WTC11 (cell line): ENCODE measurements around the gene GUCY1B1. TPM values are rescaled to one million over a fixed set of nuclear protein-coding genes. Genes with fewer than 3 reads are reported as not detected.

ENCODE experiments used
- ATAC-seq: fragments of 200-7000 bp; cut with Tn5 transposase; 2 replicates; pipeline ENCODE4 v1.10.0; 2021; ENCODE audit warnings: mild to moderate bottlenecking, moderate library complexity
- CTCF ChIA-PET: fragments of 300-600 bp; sonication (Branson Sonifier 250); formaldehyde crosslinking; loops from one replicate; lab custom pipeline; 2021; ENCODE audit warnings: antibody characterized with exemption; lab: Charles Lee
- POLR2A ChIA-PET: fragments of 350-600 bp; sonication (Branson Sonifier 250); formaldehyde crosslinking; loops from one replicate; lab custom pipeline; 2021; ENCODE audit warnings: antibody characterized with exemption; lab: Charles Lee
- DNase-seq: peaks from one replicate; pipeline ENCODE4 v3.0.0; 2021; ENCODE audit warnings: low spot score
- H3K27ac Mint-ChIP-seq: 2 replicates; pipeline ENCODE4 v1.8.0; 2021; ENCODE audit warnings: mixed read lengths
- H3K27me3 Mint-ChIP-seq: 2 replicates; pipeline ENCODE4 v1.8.0; 2021; ENCODE audit warnings: low read depth, mild to moderate bottlenecking, moderate library complexity, mixed read lengths
- H3K36me3 Mint-ChIP-seq: 2 replicates; pipeline ENCODE4 v1.8.0; 2021; ENCODE audit warnings: mixed read lengths
- H3K4me1 Mint-ChIP-seq: 2 replicates; pipeline ENCODE4 v1.8.0; 2022; ENCODE audit warnings: mixed read lengths
- H3K4me3 Mint-ChIP-seq: 2 replicates; pipeline ENCODE4 v1.8.0; 2021; ENCODE audit warnings: mild to moderate bottlenecking, moderate library complexity, mixed read lengths
- H3K9me3 Mint-ChIP-seq: 2 replicates; pipeline ENCODE4 v1.8.0; 2021; ENCODE audit warnings: mixed read lengths
- ATF1 ChIP-seq: sonication (generic); formaldehyde crosslinking; IDR thresholded peaks from 2 replicates; pipeline ENCODE4 v1.8.1; 2023; ENCODE audit warnings: mild to moderate bottlenecking, moderate library complexity, missing genetic modification reagents
- CBFB ChIP-seq: sonication (generic); formaldehyde crosslinking; IDR thresholded peaks from 2 replicates; pipeline ENCODE4 v1.8.1; 2022; ENCODE audit warnings: mild to moderate bottlenecking, low read depth, missing genetic modification reagents
- CDX4 ChIP-seq: fragments of 250-450 bp; sonication (Bioruptor Pico); IDR thresholded peaks from 2 replicates; pipeline ENCODE4 v1.9.0; 2021; ENCODE audit warnings: moderate library complexity, mild to moderate bottlenecking, inconsistent platforms, borderline replicate concordance
- CREM ChIP-seq: sonication (generic); formaldehyde crosslinking; IDR thresholded peaks from 2 replicates; pipeline ENCODE4 v1.8.1; 2022; ENCODE audit warnings: mild to moderate bottlenecking, missing genetic modification reagents, moderate library complexity
- CTCF ChIP-seq: fragments of 200-600 bp; IDR thresholded peaks from 2 replicates; pipeline ENCODE4 v1.8.0; 2022; ENCODE audit warnings: antibody characterized with exemption
- EMX1 ChIP-seq: fragments of 250-450 bp; sonication (Bioruptor Pico); IDR thresholded peaks from 2 replicates; pipeline ENCODE4 v1.8.0; 2021; ENCODE audit warnings: mild to moderate bottlenecking
- ESRRA ChIP-seq: sonication (generic); formaldehyde crosslinking; IDR thresholded peaks from 2 replicates; pipeline ENCODE4 v1.8.1; 2022; ENCODE audit warnings: mild to moderate bottlenecking, missing genetic modification reagents, borderline replicate concordance
- TEAD1 ChIP-seq: sonication (generic); formaldehyde crosslinking; IDR thresholded peaks from 2 replicates; pipeline ENCODE4 v1.8.0; 2022; ENCODE audit warnings: mild to moderate bottlenecking, missing genetic modification reagents
- ZNF138 ChIP-seq: sonication (generic); formaldehyde crosslinking; conservative IDR thresholded peaks from 2 replicates; pipeline ENCODE4 v1.8.1; 2022; ENCODE audit warnings: mild to moderate bottlenecking, moderate library complexity, missing genetic modification reagents
- ZNF423 ChIP-seq: fragments of 250-450 bp; sonication (Bioruptor Pico); IDR thresholded peaks from 2 replicates; pipeline ENCODE4 v2.1.2; 2022; ENCODE audit warnings: mild to moderate bottlenecking, moderate library complexity
- total RNA-seq: library from RNA; stranded (reverse); gene quantifications from 3 replicates; pipeline ENCODE4 v1.2.3, GENCODE V29; 2021
- TF ChIP-seq, protein P1 (sequence below): sonication (generic); formaldehyde crosslinking; IDR thresholded peaks from 2 replicates; pipeline ENCODE4 v1.8.0; 2022; ENCODE audit warnings: mild to moderate bottlenecking, missing genetic modification reagents
- TF ChIP-seq, protein P2 (sequence below): sonication (generic); formaldehyde crosslinking; IDR thresholded peaks from 2 replicates; pipeline ENCODE4 v1.8.1; 2022; ENCODE audit warnings: mild to moderate bottlenecking, moderate library complexity, missing genetic modification reagents
- TF ChIP-seq, protein P3 (sequence below): sonication (generic); formaldehyde crosslinking; conservative IDR thresholded peaks from 2 replicates; pipeline ENCODE4 v1.8.1; 2023; ENCODE audit warnings: mild to moderate bottlenecking, low read depth, missing genetic modification reagents, moderate library complexity
- TF ChIP-seq, protein P4 (sequence below): sonication (generic); formaldehyde crosslinking; IDR thresholded peaks from 2 replicates; pipeline ENCODE4 v1.8.0; 2022; ENCODE audit warnings: mild to moderate bottlenecking, missing genetic modification reagents

The GUCY1B1 gene
- total RNA-seq, 1 experiment from 2014 or later = 12.7 TPM

- TF ChIP-seq ZNF138 (CRISPR knock-in tag) (no peak), TEAD1 (CRISPR knock-in tag) (no peak), CBFB (no peak), CREM (CRISPR knock-in tag) (no peak), ESRRA (CRISPR knock-in tag) (no peak)
Measured at GRCh38 chr4:155741546-155741945, 17.3 kb upstream of the GUCY1B1 start (continued).

GRCh38 chr4:155742310-155743015 lies 16.4 kb upstream of the GUCY1B1 start:
- peaks cover 25% of the 10 kb centered on the region for H3K9me3 Mint-ChIP-seq
- CTCF ChIA-PET = no interaction called here
- ATAC-seq = peak; percentile 83
- no peak for DNase-seq
- no peak overlapping the region for H3K4me3 Mint-ChIP-seq
- H3K27me3 Mint-ChIP-seq = no peaks in the 10 kb centered on the region; the same call in 1 of the 2 replicates
- H3K4me1 Mint-ChIP-seq = peaks cover 23% of the 10 kb centered on the region
- POLR2A ChIA-PET = no interaction called here
- H3K36me3 Mint-ChIP-seq = no peaks in the 10 kb centered on the region
- H3K27ac Mint-ChIP-seq = no peak overlapping the region
- TF ChIP-seq, protein P1, sequence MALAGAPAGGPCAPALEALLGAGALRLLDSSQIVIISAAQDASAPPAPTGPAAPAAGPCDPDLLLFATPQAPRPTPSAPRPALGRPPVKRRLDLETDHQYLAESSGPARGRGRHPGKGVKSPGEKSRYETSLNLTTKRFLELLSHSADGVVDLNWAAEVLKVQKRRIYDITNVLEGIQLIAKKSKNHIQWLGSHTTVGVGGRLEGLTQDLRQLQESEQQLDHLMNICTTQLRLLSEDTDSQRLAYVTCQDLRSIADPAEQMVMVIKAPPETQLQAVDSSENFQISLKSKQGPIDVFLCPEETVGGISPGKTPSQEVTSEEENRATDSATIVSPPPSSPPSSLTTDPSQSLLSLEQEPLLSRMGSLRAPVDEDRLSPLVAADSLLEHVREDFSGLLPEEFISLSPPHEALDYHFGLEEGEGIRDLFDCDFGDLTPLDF (CRISPR knock-in tag) = no peak
- peak; percentile 17; the same call in 1 of the 2 replicates for TF ChIP-seq CTCF

DNA sequence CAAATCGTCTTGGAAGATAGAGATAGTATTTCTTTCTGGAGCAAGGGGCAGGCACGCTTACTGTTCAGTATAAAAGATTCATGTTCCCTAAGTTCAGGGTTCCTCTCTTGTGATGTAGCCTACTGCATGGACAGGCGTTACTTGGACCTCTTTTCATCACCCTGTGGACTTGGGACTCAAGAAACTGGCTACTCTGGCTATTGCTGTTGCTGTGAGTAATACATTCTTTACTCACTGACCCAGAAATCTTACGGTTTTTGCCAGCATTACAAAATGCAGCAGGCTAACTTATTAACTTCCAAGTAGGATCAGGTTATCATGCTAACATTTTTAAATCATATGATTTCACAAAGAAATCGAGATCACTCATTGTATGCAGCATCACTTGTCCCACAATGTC lies 12.8 kb upstream of the GUCY1B1 start:
- TF ChIP-seq ATF1 (no peak), CDX4 (no peak), EMX1 (CRISPR knock-in tag) (no peak), ZNF423 (CRISPR knock-in tag) (no peak)
- TF ChIP-seq, protein P2, sequence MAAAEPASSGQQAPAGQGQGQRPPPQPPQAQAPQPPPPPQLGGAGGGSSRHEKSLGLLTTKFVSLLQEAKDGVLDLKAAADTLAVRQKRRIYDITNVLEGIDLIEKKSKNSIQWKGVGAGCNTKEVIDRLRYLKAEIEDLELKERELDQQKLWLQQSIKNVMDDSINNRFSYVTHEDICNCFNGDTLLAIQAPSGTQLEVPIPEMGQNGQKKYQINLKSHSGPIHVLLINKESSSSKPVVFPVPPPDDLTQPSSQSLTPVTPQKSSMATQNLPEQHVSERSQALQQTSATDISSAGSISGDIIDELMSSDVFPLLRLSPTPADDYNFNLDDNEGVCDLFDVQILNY (CRISPR knock-in tag) = no peak
- TF ChIP-seq, protein P3, sequence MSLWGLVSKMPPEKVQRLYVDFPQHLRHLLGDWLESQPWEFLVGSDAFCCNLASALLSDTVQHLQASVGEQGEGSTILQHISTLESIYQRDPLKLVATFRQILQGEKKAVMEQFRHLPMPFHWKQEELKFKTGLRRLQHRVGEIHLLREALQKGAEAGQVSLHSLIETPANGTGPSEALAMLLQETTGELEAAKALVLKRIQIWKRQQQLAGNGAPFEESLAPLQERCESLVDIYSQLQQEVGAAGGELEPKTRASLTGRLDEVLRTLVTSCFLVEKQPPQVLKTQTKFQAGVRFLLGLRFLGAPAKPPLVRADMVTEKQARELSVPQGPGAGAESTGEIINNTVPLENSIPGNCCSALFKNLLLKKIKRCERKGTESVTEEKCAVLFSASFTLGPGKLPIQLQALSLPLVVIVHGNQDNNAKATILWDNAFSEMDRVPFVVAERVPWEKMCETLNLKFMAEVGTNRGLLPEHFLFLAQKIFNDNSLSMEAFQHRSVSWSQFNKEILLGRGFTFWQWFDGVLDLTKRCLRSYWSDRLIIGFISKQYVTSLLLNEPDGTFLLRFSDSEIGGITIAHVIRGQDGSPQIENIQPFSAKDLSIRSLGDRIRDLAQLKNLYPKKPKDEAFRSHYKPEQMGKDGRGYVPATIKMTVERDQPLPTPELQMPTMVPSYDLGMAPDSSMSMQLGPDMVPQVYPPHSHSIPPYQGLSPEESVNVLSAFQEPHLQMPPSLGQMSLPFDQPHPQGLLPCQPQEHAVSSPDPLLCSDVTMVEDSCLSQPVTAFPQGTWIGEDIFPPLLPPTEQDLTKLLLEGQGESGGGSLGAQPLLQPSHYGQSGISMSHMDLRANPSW (CRISPR knock-in tag) = no peak
- TF ChIP-seq, protein P4, sequence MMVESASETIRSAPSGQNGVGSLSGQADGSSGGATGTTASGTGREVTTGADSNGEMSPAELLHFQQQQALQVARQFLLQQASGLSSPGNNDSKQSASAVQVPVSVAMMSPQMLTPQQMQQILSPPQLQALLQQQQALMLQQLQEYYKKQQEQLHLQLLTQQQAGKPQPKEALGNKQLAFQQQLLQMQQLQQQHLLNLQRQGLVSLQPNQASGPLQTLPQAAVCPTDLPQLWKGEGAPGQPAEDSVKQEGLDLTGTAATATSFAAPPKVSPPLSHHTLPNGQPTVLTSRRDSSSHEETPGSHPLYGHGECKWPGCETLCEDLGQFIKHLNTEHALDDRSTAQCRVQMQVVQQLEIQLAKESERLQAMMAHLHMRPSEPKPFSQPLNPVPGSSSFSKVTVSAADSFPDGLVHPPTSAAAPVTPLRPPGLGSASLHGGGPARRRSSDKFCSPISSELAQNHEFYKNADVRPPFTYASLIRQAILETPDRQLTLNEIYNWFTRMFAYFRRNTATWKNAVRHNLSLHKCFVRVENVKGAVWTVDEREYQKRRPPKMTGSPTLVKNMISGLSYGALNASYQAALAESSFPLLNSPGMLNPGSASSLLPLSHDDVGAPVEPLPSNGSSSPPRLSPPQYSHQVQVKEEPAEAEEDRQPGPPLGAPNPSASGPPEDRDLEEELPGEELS (CRISPR knock-in tag) = no peak
- no peak for ATAC-seq
- Mint-ChIP-seq H3K9me3 (peaks cover 21% of the 10 kb centered on the region), H3K27me3 (no peaks in the 10 kb centered on the region; the same call in 1 of the 2 replicates), H3K27ac (no peak overlapping the region), H3K4me3 (no peak overlapping the region), H3K4me1 (peaks cover 46% of the 10 kb centered on the region), H3K36me3 (no peaks in the 10 kb centered on the region)
- ChIA-PET CTCF (no interaction called here), POLR2A (no interaction called here)
- DNase-seq = no peak
